ENCODE measurements around the gene DTX4.
A peak's percentile ranks its signal among the peaks of the same experiment; 100 is the strongest.

Gene DTX4

DNA sequence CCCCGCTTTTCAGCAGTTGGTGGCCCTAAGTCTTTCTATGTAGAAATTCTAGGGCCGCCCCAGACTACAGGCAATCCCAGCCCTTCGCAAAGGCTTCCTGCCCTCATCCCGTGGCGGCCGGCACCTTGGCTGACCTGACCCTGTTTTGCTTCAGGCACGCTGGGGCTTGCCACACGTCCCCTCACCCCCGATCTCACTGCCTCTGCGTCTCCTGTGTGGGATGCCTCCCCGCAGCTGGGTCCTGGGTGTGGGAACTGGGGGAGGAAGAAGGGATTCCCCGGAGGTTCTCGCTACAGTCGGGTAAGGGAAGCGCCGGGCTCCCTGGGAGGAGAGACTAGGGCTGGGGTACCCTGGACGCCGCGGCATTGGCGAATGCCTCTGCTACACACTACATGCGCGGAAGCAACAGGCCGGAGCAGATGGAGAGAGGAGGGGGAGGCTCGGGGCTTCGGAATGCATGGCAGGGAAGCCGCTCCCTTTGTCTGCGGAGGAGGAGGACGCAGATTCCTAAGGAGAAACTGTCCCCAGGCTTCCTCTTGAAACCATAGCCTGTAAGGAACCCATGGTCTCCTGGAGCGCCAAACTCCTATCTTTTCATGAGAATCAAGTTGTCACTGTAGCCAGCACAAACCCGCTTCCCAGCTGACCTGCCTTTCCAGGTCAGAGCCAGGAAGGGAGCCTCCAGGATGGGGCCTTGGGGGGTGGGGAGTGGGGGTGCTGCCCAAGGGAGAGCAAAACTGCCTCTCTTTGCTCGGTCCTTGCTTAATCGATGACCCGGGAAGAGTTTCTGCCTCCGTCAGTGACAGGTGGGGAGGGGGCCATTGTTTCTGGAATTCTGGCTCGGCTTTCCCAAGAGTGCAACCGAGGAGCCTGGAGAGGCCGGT lies 1.4 kb downstream of the DTX4 start:
- no peak for DNase-seq

DNA sequence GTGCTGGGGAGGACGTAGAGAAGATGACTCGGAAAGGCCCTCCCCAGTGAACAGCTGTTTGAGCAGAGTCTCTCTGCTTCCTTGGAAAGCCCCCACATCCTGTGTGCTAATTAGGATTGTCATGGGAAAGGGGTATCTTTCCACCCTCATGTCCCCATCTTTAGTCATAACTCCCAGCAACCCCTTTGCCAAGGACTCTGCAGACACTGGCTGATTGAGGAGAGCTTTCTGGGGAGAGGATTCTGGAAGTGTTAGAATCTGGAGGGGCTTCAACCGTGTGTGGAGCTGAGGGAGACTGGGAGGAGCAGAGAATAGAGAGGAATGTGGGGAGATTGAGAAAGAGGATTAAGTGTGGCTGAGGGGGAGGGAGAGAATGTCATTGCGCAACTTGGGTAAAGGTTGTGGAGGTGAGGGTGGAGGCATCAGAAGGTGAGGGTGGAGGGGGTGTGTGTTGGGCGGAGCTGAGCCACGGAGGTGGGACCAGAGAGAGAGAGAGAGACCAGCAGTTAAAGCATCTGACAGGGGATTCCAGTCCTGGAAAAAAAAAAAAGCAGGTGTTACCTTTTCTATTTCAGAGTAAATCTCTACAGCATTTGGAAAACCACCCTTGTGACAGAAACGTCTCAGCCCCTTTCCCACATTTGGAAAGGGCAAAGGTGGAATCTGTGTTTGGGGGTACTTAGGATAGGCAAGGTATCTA lies 2.2 kb downstream of the DTX4 start:
- no peak for DNase-seq

DNA sequence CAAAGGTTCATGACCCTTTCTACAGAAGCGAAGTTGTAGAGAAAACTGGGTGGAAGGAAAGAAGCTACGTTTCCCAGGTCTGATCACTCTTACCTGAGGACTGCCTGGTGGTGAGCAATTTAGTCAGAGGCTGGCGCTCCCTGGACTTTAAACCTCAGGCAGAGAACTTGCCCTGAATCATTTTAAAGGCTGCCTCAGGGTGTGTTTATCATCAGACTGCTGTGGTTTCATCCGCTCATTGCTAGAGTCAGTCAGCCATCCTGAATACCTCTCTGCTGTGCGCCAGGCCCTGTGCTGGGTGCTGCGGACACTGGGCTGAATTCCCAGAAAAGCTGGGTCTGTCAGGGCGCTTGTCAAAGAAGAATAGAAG lies 2.7 kb downstream of the DTX4 start:
- no peak for DNase-seq

DNA sequence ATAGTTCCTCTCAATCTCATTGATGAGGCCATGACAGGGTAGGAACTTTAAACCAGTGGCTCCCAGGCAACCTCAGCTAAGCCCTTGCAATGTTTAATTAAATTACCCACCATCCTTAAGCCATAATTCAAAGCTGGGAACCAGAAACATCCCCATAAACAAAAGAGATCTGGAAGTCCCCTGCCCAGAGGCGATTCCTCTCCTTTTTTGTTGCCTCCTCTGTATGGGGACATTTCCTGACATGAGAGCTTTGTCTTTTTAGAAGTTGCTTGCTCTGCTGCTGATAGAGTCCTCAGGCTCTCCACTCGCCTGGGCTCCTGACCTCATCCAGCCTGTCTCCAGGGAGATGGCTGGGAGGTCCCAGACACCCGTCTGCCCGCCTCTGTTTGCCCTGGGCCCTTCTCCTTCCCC lies 3.2 kb downstream of the DTX4 start:
- DNase-seq, result no peak

DNA sequence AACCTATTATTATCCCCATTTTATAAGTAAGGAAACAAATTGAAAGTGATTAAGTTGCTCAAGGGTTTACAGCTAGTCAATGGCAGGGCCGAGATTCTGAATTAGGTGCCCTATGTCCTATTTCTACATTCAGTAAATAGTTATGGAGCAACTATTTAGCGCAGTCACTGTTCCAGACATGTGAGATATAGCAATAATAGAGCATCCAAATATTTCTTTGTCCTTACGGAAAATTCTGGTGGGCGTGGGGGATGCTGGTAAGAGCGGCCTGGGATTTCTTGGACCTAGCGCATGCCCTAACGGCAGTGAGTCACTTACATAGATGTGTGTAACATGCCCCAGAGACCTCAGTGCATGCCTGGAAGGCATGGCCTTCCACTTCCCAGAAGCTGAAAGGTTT lies 4.4 kb downstream of the DTX4 start:
- no peak for DNase-seq

DNA sequence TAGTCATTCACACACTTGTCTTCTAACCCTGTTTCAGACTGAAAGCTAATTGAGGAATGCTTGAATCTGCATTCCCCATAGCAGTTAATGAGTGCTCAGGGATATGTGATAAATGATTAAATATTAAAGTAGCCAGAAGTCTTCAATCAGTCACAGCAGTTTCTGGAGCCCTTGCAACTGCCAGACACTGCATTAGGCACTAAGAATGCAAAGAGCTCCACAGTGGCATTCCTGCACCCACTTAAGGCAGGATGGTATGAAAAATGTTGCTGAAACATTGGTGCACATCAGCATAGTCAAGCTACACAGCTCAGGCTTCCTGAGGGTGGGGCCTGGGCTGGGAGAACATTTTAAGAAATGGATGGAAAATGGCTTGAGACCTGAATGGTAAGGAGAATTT lies 6.5 kb downstream of the DTX4 start:
- no peak for DNase-seq

DNA sequence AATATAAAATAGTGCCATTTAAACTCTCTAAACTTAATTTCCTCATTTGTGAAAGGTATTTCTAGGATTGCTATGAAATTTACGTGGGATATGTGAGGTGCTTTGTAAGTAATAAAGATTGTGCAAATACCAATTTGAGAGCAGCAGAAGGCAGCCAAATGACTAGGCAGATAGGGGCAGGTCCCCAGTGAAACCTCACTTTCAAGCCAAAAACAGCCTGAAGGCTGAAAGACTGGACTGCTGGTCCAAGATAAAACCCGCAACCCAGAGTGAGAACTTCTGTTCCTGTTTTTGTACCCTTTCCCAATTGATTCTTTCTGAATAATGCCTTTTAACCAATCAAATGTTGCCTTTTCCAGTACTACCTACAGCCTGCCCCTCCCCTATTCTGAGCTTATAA lies 7.2 kb downstream of the DTX4 start:
- DNase-seq, result no peak

DNA sequence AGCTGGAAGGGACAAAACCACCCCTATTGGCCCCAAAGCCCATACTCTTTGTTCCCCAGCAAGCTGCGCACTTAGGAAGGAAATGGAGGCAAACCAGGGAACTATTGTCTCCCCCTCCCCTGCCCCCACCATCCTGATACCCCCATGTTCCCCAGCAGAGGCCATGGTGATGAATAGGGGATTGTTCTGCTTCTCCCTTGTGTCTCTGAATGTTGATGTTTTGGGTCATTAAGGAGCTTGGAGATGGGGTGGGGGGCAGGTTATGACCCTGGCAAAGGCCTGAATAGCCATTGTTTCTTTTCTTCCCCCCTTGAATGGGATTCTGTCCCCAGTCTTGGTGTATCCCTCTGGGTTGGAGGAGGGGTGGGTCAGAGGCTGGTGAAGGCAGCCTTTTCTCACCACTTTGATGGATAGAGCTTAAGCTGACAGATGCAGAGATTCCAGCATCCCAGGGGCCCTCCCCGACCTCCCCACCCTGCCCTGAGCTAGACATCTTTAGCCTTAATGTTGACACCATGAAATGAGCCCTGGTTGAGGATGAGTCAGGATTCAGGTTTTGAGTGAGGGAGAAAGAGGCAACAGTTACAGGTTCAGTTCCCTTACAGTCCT lies 8.3 kb downstream of the DTX4 start:
- DNase-seq, result no peak

DNA sequence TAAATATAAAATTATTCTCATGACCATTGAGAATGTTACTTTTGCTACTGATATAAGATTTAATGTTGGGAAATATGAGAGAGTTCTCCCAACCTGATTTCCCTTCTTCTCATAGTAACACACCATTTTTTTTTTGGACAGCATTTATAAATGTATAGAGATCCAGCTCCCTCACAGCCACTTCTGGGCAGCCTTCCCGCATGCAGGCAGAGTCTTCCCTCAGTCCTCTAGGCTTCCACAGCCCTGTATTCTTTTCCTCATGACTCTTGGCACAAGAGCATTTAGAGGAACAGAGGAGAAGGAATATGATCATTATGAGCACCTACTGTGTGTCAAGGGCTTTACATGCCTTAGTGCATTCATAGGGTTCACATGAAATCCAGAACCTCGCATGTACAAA lies 9.0 kb downstream of the DTX4 start:
- no peak for DNase-seq

DNA sequence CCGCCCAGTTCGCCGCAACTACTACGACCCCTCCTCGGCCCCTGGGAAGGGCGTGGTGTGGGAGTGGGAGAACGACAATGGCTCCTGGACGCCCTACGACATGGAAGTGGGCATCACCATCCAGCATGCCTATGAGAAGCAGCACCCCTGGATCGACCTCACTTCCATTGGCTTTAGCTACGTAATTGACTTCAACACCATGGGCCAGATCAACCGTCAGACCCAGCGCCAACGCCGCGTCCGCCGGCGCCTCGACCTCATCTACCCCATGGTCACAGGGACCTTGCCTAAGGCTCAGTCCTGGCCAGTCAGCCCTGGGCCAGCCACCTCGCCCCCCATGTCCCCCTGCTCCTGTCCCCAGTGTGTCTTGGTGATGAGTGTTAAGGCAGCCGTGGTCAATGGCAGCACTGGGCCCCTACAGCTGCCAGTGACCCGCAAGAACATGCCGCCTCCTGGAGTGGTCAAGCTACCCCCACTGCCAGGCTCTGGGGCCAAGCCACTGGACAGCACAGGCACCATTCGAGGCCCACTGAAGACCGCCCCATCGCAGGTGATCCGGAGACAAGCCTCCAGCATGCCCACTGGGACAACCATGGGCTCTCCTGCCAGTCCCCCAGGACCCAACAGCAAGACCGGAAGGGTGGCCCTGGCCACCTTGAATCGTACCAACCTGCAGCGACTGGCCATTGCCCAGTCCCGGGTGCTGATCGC lies 10.0 kb downstream of the DTX4 start:
- no peak for DNase-seq

DNA sequence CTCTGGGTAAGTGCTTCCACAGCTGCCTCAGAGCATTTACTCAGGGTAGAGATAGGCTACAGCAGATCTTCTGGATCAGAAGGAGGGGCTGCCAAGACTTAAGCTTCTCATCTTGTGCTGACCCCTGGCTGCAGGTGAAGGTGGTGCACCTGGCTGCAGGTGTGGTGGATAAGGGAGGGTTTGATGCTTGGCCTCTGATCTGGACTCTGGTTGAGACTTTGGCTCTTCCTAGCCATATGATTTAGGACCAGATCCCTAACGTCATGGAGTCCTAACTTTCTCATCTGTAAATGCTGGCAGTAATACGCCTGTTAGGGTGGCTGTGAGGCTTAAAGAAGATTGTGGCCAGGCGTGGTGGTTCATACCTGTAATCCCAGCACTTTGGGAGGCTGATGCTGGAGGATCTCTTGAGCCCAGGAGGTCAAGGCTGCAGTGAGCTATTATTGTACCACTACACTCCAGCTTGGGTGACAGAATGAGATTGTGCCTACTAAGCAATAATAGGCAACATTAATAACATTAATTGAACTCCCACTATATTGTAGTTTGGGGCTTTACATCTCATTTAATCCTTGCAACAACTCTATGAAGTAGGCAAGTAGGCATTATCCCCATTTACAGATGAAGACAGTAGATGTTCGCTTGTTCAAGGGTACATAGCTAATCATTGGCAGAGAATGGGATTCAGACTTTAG lies 10.7 kb downstream of the DTX4 start:
- no peak for DNase-seq

DNA sequence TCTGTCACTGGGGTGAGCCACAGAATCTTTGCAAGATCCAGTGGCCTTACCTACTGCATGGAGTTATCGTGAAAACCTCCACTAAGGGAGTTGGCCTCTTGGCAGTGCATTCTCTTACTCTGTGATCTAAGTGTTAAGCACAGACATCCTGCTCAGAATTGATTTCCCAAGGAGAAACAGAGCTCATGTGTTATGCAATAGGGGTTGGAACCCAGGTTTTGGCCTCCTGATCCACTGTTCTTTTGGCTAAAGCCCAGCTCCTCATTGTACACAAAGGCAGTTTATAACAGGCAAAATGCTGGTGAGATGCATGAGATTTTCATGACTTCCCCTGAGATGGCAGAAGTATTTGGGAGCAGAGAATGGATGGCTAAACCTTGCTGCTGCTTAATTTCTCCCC lies 11.8 kb downstream of the DTX4 start:
- DNase-seq, result no peak

DNA sequence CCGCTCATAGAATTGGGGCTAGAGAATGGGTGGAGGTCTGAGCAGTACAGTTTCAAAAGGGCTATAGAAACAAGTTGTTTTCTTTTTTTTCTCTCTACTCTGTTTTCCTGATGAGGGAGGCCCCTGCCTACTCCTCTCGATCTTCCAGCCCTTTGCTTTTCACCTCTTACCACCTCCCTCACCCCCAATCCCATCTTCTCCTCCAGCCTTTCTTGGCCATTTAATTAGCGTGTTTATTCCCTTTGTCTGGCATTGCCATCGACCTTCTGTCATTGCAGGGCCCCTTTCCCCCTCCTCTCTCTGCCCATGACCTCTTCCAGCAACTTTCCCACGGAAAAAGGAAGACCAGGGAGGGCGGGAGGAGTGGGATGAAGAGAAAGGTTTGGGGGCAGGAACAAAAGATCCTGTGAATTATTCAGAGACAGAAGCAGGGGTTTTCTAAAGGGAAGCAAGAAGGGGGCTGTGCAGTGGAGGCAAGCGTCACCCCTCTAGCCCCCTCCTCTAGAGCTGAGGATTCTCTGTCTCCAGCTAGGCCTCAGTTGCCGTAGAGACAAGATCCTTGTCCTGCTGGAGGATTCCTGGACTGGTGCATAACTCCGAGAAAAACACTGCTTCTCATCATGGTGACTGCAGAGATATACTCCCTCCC lies 12.9 kb downstream of the DTX4 start:
- DNase-seq, result no peak

DNA sequence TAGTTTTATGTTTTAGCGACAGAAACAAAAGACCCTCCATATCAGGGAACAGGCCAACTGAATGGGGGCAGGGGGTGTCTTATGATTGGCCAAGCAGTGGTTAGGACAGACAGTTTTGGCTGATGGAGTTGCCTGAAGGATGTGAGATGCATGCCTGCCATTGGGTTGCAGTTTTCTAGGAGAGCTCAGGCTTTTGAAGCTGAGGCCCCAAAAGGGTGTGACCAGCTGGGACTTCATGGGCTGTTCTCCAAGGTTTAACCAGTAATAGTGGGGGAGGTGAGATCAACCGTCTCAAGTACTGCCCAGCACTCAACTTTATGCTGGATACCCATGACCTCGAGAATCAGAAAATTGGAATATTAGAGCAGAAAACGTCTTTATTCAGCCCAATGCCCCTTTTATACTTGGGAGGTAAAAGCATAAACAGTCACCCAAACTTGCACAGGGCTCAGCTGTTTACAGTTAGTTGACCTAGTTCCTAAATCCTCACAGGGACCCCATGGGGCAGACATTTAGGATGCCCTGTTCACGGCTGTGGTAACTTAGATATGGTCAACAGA lies 13.5 kb downstream of the DTX4 start:
- DNase-seq, result no peak

DNA sequence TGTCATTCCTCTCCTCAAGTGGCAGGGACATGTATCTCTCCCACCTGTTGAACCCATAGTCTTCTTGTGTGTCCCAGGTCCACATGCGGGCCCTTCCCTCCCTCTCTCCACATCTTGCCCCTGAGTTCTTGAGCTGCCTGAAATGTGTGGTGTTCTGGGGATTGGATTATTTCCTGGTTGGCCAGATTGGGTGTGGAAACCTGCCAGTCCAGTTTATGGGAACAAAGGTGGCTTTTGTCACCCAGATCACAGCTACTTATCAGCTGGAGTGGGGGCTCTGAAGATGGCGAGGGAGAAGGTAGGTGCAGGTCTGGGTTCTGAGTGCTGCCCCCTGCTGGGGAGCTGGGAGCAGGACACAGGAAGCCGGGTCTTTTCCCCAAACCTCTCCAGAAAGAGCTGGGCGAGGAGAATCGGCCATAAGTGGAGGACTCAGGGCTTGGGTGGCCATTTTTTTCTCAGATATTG lies 14.2 kb downstream of the DTX4 start:
- DNase-seq, result peak; percentile 35

DNA sequence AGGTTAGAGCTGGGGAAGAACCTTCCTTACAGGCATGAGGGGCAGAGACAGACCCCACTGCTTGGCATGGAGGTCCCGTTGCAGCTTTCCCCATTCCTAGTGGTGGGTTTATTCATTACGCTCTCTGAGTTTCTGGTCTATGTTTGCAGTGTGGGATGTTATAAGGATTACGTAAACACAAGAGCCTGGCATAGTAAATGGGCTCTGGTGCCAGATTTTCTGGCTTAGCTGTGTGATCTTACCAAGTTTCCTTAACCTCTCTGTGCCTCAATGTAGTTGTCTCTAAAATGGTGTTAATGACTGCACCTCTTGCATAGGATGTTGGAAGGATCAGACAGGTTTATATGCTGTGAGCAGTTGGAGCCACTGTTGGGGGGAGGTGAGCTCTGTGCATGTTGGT lies 15.1 kb downstream of the DTX4 start:
- no peak for DNase-seq

DNA sequence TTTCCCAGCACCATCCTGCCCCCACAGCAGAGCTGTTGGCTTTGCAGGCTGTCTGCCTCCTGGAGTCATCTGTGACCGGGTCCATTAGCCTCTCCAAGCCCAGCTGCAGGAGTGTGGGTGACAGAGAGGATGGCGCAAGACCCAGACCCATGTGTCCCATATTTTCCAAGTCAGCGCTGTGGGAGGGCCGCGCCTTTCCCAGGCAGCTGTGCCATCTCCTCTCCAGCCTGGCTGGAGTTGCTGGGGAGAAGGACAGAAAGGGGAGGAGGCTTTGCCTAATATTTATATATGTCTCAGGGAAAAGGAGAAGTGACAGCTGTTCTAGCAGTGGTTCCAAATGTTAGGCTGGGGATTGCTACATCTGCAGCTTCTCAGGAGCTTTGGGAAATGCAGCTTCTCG lies 15.7 kb downstream of the DTX4 start:
- DNase-seq, result no peak

DNA sequence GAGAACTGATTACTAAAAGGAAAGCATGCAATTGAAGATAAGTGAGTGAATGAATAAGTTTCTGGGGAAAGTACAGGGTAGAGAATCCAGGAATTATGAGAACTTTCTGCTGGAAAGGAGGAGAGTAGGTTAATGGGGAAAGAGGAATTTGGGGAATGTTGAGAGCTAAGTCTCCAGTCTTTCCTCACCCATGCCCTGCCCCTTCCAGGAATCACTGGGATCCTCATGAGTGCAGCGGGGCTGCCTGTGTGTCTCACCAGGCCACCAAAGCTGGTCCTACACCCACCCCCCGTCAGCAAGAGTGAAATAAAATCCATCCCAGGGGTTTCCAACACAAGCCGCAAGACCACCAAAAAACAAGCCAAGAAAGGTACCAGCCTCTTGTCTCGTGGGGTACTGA lies 17.0 kb downstream of the DTX4 start:
- no peak for DNase-seq

DNA sequence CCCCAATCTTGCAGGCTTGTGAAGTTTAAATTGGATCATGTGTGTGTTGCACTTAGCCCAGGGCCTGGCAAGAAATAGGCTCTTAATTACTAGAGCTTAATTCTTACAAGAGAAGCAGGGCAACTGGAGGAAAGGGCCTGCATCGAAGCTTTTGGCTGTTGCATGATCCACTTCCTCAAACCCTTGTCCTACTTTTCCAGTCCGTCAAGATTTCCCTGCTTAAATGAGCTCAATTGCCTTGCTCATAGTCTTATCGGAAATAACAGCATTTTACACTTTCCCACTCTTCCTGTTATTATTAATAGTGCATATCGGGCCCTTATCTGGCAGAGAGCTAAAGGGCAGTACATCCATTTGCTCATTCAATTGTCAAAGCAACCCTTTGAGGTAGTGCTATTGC lies 18.1 kb downstream of the DTX4 start:
- no peak for DNase-seq

DNA sequence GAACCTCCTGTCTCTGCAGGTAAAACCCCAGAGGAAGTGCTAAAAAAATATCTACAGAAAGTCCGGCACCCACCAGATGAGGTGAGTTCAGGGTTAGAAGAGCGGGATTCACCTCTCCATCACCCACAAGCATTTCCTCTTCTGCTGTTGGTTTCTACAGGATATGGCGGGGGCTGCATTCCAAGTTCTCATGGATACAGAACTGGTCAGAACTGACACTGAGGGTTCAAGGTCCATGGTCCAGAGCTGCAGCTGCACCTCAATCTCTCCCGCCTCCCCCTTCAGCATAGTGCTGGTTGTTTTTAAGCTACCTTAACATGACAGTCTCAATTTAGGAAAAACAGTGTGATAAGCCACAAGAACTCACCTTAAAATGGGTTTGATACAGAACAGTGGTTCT lies 19.2 kb downstream of the DTX4 start:
- DNase-seq, result no peak

DNA sequence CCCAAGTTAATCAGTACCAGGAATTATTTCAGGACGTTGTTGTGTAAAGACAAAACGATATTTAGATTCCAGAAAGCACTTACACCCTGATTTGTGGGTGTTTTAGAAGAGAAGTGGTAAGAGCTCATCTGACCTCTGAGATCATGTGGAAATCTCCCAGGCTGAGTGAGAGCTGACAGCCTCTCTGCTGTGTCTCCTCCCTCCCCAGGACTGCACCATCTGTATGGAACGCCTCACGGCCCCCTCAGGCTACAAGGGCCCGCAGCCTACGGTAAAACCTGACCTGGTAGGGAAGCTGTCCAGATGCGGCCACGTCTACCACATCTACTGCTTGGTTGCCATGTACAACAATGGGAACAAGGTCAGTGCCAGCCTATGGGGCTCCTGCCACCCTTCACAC lies 20.0 kb downstream of the DTX4 start:
- DNase-seq, result no peak

DNA sequence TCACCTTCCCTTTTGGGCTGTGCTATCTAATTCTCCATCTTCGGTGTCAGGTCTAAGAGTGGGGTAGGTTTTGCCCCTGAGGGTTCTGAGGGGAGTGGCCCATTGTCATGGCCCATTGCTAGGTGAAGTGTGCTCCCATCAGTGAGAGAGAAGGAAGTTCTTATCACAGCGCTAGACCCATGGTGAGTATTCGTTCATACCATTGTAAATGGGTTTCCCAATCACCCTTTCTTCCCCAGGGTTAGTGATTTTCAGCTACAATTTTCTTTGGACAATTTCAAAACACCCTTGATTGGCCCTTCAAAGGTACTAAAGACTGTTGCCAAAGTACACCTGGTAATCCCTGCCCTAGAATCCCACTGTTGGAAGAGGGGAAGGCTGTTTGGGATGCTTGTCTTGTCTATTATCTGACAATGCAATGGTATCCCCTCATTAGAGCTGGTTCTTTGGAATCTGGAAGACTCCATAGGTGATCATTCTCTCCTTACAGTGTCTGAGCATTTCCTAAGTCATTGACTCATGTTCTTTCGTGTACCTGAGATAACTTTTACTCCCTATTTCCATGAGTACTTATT lies 20.6 kb downstream of the DTX4 start:
- DNase-seq, result no peak

Measured in stimulated activated CD4-positive, alpha-beta T cell treated with anti-CD3 and anti-CD28 coated beads, Interleukin-12 subunit alpha, Interleukin-12 subunit beta, amount 100 ng/mL, for 4 hours (primary cell).